ENCODE results near the gene ETFDH. TPM values are rescaled to one million over a fixed set of nuclear protein-coding genes. Genes with fewer than 3 reads are reported as not detected.

The ETFDH gene
- total and polyA plus RNA-seq, 10 of the 15 experiments (the other 5 are each of a cell fraction or from before 2014, with no cell fraction given) = 10.9 to 30.4 (median 20.6) TPM

DNA sequence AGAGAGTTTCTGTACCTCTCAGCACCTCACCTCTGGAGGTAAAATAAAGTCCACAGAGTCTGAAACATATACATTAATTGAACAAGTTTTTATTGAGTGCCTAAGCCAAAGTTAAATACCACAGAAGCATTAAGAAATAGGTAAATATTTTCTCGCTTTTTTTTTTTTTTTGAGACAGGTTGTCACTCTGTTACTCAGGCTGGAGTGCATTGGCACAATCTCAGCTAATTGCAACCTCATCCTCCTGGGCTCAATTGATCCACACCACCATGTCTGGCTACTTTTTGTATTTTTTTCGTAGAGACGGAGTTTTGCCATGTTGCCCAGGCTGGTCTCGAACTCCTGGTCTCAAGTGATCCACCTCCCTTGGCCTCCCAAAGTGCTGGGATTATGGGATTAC is 86.6 kb downstream of the ETFDH start:
- DNase-seq (ENCODE audit: low read depth, low spot score) = no peak
- Histone ChIP-seq H3K4me2 (ENCODE audit: control insufficient read depth, insufficient read depth) (no peak overlapping the region), H3K9ac (ENCODE audit: control insufficient read depth, insufficient read depth, low read length) (no peak overlapping the region), H3K4me1 (ENCODE audit: control insufficient read depth, insufficient read depth, low read length) (no peaks in the 10 kb centered on the region), H3K9me3 (replicated peaks; ENCODE audit: control insufficient read depth, insufficient read depth, low read length) (no peaks in the 10 kb centered on the region; the same call in 2 of the 3 replicates), H2AFZ (ENCODE audit: control insufficient read depth, low read depth, low read length) (no peak overlapping the region), H3K4me3 (no peak overlapping the region), H3K27me3 (replicated peaks in 1 of 2; ENCODE audit: control insufficient read depth in 2 of 2, insufficient read depth in 2 of 2, low read length in 1 of 2) (no peaks in the 10 kb centered on the region; a peak in 1 of 4 replicates), H4K20me1 (ENCODE audit: control insufficient read depth, insufficient read depth) (no peaks in the 10 kb centered on the region), H3K36me3 (ENCODE audit: control insufficient read depth in 2 of 2, insufficient read depth in 2 of 2, low read length in 1 of 2) (no peaks in the 10 kb centered on the region), H3K79me2 (ENCODE audit: control insufficient read depth, insufficient read depth, low read length) (no peaks in the 10 kb centered on the region), H3K27ac (ENCODE audit: control insufficient read depth, insufficient read depth) (no peak overlapping the region)
- WGBS (ENCODE audit: insufficient coverage, insufficient replicate concordance, low lambda C conversion rate, missing lambda C conversion rate) = 51% methylated on average over 4 of the region's 4 CpGs
- ChIA-PET CTCF (no interaction called here), POLR2A (no interaction called here), RAD21 (ENCODE audit: unreplicated experiment) (no interaction called here), SMC1A (ENCODE audit: uncharacterized antibody, unreplicated experiment) (no interaction called here)
- intact Hi-C loops (cut with micrococcal nuclease; ENCODE audit: unreplicated experiment) = no loop called here
- FAIRE-seq = no peak
- in situ Hi-C loops (cut with MboI) = no loop called here
- no peak for ATAC-seq
- no TSS peak for BruUV-seq (replicated peaks)
- TF ChIP-seq NBN (IDR thresholded peaks at IDR 0.05) (no peak), ASH2L (IDR thresholded peaks at IDR 0.05; ENCODE audit: borderline replicate concordance, low read depth) (no peak), WRNIP1 (IDR thresholded peaks at IDR 0.05; ENCODE audit: borderline replicate concordance, low read depth, low read length) (no peak), MEF2B (IDR thresholded peaks at IDR 0.05; ENCODE audit: partially characterized antibody, poor library complexity, severe bottlenecking) (no peak), MTA2 (IDR thresholded peaks at IDR 0.05; ENCODE audit: low read depth) (no peak), ZNF217 (IDR thresholded peaks at IDR 0.05) (no peak), NR2F1 (conservative IDR thresholded peaks at IDR 0.05) (no peak), MTA3 (IDR thresholded peaks at IDR 0.05; ENCODE audit: borderline replicate concordance, low read length) (no peak), ZBED1 (IDR thresholded peaks at IDR 0.05; ENCODE audit: borderline replicate concordance) (no peak), IKZF1 (conservative IDR thresholded peaks at IDR 0.05) (no peak), RB1 (IDR thresholded peaks at IDR 0.05; ENCODE audit: borderline replicate concordance) (no peak), NKRF (conservative IDR thresholded peaks at IDR 0.05) (no peak)
- TF ChIP-seq, protein P1, sequence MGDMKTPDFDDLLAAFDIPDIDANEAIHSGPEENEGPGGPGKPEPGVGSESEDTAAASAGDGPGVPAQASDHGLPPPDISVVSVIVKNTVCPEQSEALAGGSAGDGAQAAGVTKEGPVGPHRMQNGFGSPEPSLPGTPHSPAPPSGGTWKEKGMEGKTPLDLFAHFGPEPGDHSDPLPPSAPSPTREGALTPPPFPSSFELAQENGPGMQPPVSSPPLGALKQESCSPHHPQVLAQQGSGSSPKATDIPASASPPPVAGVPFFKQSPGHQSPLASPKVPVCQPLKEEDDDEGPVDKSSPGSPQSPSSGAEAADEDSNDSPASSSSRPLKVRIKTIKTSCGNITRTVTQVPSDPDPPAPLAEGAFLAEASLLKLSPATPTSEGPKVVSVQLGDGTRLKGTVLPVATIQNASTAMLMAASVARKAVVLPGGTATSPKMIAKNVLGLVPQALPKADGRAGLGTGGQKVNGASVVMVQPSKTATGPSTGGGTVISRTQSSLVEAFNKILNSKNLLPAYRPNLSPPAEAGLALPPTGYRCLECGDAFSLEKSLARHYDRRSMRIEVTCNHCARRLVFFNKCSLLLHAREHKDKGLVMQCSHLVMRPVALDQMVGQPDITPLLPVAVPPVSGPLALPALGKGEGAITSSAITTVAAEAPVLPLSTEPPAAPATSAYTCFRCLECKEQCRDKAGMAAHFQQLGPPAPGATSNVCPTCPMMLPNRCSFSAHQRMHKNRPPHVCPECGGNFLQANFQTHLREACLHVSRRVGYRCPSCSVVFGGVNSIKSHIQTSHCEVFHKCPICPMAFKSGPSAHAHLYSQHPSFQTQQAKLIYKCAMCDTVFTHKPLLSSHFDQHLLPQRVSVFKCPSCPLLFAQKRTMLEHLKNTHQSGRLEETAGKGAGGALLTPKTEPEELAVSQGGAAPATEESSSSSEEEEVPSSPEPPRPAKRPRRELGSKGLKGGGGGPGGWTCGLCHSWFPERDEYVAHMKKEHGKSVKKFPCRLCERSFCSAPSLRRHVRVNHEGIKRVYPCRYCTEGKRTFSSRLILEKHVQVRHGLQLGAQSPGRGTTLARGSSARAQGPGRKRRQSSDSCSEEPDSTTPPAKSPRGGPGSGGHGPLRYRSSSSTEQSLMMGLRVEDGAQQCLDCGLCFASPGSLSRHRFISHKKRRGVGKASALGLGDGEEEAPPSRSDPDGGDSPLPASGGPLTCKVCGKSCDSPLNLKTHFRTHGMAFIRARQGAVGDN (IDR thresholded peaks at IDR 0.05) = no peak
- TF ChIP-seq, protein P2, sequence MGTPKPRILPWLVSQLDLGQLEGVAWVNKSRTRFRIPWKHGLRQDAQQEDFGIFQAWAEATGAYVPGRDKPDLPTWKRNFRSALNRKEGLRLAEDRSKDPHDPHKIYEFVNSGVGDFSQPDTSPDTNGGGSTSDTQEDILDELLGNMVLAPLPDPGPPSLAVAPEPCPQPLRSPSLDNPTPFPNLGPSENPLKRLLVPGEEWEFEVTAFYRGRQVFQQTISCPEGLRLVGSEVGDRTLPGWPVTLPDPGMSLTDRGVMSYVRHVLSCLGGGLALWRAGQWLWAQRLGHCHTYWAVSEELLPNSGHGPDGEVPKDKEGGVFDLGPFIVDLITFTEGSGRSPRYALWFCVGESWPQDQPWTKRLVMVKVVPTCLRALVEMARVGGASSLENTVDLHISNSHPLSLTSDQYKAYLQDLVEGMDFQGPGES (IDR thresholded peaks at IDR 0.05) = no peak
- TF ChIP-seq, protein P3, sequence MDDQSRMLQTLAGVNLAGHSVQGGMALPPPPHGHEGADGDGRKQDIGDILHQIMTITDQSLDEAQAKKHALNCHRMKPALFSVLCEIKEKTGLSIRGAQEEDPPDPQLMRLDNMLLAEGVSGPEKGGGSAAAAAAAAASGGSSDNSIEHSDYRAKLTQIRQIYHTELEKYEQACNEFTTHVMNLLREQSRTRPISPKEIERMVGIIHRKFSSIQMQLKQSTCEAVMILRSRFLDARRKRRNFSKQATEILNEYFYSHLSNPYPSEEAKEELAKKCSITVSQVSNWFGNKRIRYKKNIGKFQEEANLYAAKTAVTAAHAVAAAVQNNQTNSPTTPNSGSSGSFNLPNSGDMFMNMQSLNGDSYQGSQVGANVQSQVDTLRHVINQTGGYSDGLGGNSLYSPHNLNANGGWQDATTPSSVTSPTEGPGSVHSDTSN (IDR thresholded peaks at IDR 0.05; ENCODE audit: insufficient replicate concordance, low read depth, low read length) = no peak

All from GM12878 (cell line).